ENCODE results near the gene ACTRT2. TPM values are rescaled to one million over a fixed set of nuclear protein-coding genes. Genes with fewer than 3 reads are reported as not detected.

The ACTRT2 gene
- not detected for total RNA-seq

GRCh38 chr1:3021233-3021671, at the start of gene ACTRT2:
ACTRT2 (plus strand) TSS chr1:3021467; CDS start chr1:3021687, 220 bp downstream.
- H3K9me3 ChIP-seq, result no peaks in the 10 kb centered on the region
- H3K4me1 ChIP-seq, result no peaks in the 10 kb centered on the region
- no peak for TF ChIP-seq POLR2A (IDR thresholded peaks at IDR 0.05)
- TF ChIP-seq CTCF (IDR thresholded peaks at IDR 0.05), result no peak
- no peak for TF ChIP-seq POLR2AphosphoS5 (IDR thresholded peaks at IDR 0.05)
- no peak for TF ChIP-seq EP300 (IDR thresholded peaks at IDR 0.05)
- H3K4me3 ChIP-seq, result no peak within 1 kb of the TSS
- WGBS, result 66% methylated on average over 3 of the region's 8 CpGs
- H3K36me3 ChIP-seq, result no peaks in the 10 kb centered on the region
- no peak for DNase-seq (ENCODE audit: low spot score in 2 of 2)
- peaks cover 51% of the 10 kb centered on the region for H3K27me3 ChIP-seq
- H3K27ac ChIP-seq, result no peak within 1 kb of the TSS

- no peaks in the 10 kb centered on the region for H3K4me1 ChIP-seq
- WGBS, result no CpG with 5 or more reads among the region's 9 CpGs
- TF ChIP-seq POLR2A (IDR thresholded peaks at IDR 0.05) (no peak), POLR2AphosphoS5 (IDR thresholded peaks at IDR 0.05) (no peak), CTCF (IDR thresholded peaks at IDR 0.05) (no peak), EP300 (IDR thresholded peaks at IDR 0.05) (no peak)
- no peak overlapping the region for H3K27ac ChIP-seq
- H3K4me3 ChIP-seq, result no peak overlapping the region
- peaks cover 65% of the 10 kb centered on the region for H3K27me3 ChIP-seq
- DNase-seq (ENCODE audit: low spot score in 2 of 2), result peak; percentile 47 to 74
- H3K36me3 ChIP-seq, result no peaks in the 10 kb centered on the region
- no peaks in the 10 kb centered on the region for H3K9me3 ChIP-seq
These were observed 49.7 kb upstream of the ACTRT2 start for GRCh38 chr1:2971609-2972008.

- no peak overlapping the region for H3K4me3 ChIP-seq
- no peaks in the 10 kb centered on the region for H3K36me3 ChIP-seq
- DNase-seq (ENCODE audit: low spot score in 2 of 2), result peak; percentile 49 to 76
- TF ChIP-seq CTCF (IDR thresholded peaks at IDR 0.05) (no peak), POLR2AphosphoS5 (IDR thresholded peaks at IDR 0.05) (no peak), EP300 (IDR thresholded peaks at IDR 0.05) (no peak), POLR2A (IDR thresholded peaks at IDR 0.05) (no peak)
- H3K9me3 ChIP-seq, result no peaks in the 10 kb centered on the region
- H3K4me1 ChIP-seq, result no peaks in the 10 kb centered on the region
- H3K27me3 ChIP-seq, result peaks cover 60% of the 10 kb centered on the region
- WGBS, result 69% methylated on average over 10 of the region's 27 CpGs
- H3K27ac ChIP-seq, result no peak overlapping the region
These were observed 49.0 kb upstream of the ACTRT2 start for GRCh38 chr1:2972011-2972878.

GRCh38 chr1:2972879-2973575, 48.2 kb upstream of the ACTRT2 start:
- no peak for TF ChIP-seq POLR2AphosphoS5 (IDR thresholded peaks at IDR 0.05)
- no peak for TF ChIP-seq CTCF (IDR thresholded peaks at IDR 0.05)
- TF ChIP-seq EP300 (IDR thresholded peaks at IDR 0.05), result no peak
- no peak for TF ChIP-seq POLR2A (IDR thresholded peaks at IDR 0.05)
- no peaks in the 10 kb centered on the region for H3K36me3 ChIP-seq
- peaks cover 52% of the 10 kb centered on the region for H3K27me3 ChIP-seq
- peak; percentile 50 to 62 for DNase-seq (ENCODE audit: low spot score in 2 of 2)
- no peak overlapping the region for H3K27ac ChIP-seq
- 55% methylated on average over 5 of the region's 14 CpGs for WGBS
- H3K4me3 ChIP-seq, result no peak overlapping the region
- H3K4me1 ChIP-seq, result no peaks in the 10 kb centered on the region
- no peaks in the 10 kb centered on the region for H3K9me3 ChIP-seq

Measured in suprapubic skin (tissue), 4 donors.